NCI-H146 (cell line): Measurements from ENCODE around the gene RNF149.

Source experiments
- DNase-seq: peaks from one replicate; lab custom pipeline; 2025; lab: John Stamatoyannopoulos, UW

RNF149 gene

DNA sequence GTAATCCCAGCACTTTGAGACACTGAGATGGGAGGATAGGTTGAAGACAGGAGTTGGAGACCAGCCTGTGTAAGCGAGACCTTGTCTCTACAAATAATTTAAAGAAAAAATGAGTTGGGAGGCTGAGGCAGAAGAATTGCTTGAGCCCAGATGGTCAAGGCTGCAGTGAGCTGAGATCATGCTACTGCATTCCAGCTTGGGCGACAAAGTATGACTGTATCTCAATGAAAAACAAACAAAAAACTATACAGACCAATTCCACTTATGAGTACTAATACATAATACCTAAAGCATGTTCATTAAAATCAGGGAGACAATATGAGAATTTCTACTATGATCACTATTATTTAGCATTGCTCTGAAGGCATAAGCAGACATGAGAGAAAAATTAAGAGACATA, 12.6 kb downstream of the RNF149 start:
- DNase-seq: no peak

DNA sequence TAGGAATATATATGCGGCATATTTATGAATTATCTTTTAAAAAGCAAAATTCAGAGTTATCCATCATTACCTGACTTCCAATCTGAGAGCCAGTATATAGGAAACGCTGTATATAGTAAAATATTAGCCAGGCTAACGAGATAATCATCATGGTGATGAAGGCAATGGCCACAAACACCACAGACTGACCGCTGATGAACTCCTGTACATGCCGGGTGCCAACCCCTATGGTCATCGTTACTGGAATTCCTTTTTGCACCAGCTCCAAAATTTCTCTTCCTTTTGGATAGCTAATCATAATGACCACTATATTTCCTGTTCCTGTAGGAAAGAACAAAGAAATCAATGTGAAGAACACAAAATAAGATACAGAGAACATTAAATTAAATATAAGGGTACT, 13.6 kb downstream of the RNF149 start:
- DNase-seq: no peak

DNA sequence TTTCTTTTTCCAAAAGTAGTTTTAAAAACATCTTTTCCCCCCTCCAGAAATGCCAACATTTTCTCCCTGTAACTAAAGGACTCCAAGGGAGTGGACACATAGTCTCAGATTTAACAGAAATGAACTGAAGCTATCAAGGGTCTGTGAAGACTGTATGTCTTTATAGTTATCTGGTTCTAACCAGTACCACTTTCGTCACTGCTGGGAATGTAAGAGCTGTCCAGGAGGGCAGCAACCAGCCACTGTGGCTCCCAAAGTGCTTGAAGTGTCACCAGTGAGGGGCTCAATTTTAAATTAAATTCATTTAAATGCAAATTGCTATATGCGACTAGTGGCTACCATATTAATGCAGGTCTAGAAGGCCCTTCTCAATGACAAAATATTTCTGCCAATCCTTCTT, 15.0 kb downstream of the RNF149 start:
- no peak for DNase-seq

DNA sequence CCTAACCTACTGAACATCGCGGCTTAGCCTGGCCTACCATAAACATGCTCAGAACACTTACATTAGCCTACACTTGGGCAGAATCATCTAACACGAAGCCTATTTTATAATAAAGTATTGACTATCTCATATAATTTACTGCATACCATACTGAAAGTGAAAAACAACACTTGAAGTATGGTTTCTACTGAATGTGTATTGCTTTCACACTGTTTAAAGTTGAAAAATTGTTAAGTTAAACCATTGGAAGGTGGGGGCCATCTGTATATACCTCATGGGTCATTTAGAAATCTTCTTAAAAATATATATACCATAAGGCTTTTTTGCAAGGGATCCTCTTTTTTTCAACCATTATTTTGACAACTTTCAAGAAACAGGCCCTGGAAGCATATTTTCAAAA, 16.5 kb downstream of the RNF149 start:
- no peak for DNase-seq

DNA sequence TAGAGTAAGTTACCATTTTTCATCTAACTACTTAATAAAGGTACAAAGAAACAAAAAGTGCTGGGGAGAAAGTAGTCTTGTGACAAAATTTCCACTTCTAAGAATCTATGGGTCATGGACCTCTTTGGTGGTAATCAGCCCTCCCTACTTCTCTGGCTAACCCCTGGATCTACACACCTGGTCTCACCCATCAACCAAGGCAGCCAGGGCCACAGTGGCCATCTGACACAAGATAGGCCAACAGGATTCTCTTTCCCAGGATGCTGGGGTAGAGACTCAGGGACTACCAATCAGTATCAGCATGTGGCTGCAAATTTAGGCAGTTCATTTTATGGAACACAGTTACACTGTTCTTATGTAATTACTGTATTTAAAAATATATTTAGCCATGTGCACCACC, 17.8 kb downstream of the RNF149 start:
- no peak for DNase-seq

DNA sequence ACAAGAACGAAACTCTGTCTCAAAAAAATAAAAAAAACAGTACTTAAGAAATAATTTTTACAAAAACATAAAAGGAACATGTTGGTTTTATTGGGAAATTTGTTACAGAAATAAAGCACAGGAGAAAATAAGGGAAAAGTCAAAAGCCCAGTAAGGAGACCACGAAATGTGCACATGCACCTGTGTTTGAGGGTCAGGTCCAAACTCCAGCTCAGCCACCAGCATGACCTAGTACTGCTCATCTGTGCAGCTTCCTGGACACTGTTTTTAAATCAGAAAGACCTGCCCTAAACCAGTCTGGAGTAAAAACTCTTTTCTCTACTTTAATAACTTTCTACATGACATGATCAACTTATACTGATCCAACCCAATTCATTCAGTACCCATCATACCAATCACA, 21.2 kb downstream of the RNF149 start:
- DNase-seq: no peak

DNA sequence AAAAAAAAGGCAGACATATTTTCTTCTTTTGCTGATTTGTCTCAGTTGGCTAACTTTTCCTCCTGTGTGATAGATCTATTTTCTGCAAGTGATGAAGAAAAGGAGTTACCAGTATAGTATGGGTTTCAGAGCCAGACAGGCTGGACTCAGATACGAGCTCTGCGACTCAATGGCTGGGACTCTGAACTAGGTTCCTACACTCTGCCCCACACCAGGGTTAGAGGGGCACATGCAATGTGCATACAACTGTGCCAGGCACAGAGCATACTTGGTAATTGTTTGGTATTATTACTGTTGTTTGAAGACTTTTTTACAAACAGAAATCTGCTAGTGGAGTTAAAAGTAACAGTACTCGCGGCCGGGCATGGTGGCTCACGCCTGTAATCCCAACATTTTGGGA, 21.8 kb downstream of the RNF149 start:
- DNase-seq: no peak

DNA sequence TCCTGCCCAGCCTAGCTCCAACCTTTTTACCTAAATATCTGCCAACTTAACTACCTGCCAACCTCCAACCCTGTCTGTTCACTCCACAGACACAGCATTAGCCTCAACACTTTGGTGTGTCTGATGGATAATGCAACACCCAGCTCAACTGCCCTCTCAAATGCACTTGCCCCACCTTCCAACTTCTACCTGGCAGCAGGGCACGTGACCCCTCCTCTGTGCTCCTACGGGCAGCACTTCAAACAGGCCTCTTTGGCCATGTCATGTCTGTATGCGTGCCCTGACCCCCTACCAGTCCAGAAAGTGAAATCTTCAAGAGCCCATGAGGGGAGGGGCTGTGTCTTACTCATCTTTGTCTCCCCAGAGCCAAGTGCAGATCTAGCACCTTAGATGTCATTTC, 25.5 kb downstream of the RNF149 start:
- no peak for DNase-seq

DNA sequence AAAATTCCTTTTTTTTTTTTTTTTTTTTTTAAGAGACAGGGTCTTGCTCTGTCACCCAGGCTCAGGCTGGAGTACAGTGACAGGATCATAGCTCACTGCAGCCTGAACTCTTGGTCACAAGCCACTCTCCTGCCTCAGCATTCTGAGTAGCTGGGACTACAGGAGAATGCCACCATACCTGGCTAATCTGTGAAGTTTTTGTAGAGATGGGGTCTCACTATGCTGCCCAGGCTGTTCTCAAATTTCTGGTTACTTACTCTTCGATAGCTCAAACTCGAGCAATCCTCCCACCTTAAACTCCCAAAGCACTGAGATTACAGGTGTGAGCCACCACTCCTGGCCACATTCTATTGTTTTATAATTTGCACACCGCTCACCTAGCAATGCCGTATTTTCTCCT, 27.0 kb downstream of the RNF149 start:
- no peak for DNase-seq

DNA sequence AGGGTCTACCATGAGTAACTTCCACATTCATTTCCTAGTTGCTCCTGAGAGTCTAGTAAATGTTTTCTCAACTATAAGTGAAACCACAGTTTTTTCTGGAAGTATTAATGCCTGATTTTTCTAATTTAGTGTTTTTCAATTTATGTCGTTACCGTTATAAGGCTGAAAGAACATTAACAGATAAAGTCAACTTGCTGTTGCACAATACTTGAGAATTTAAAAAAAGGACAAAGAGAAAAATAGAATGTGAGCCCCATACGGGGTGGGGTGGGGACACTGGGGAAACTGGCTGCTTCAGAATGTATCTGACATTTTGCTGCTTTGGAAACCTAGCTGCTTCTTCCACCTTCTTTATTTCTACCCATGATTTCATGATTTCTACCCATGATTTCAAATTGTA, 29.6 kb downstream of the RNF149 start:
- no peak for DNase-seq

DNA sequence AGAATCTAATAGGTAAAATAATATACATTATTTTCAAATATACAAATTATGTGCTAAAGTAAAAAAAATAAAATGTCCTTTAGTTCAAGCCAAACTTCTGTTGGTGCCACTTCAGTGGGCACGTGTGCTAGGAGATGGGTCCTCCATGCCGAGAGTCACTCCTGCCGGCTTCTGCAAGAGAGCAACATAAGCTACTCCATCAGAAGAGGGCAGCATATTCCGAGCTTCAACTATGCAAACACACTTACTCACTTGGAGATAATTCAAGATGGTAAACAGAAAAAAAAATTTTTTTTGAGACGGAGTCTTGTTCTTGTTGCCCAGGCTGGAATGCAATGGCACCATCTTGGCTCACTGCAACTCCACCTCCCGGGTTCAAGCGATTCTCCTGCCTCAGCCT, 31.4 kb downstream of the RNF149 start:
- no peak for DNase-seq

DNA sequence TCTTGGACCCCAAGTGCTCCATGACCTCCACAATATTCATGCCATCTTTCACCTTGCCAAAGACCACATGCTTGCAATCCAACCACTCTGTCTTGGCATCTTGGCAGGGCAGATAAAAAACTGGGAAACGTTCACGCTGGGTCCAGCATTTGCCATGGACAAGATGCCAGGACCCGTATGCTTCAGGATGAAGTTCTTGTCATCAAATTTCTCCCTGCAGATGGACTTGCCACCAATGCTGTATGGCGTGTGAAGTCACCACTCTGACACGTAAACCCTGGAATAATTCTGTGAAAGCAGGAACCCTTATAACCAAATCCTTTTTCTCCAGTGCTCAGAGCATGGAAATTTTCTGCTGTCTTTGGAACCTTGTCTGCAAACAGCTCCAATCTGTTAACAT, 34.4 kb downstream of the RNF149 start:
- DNase-seq: no peak

DNA sequence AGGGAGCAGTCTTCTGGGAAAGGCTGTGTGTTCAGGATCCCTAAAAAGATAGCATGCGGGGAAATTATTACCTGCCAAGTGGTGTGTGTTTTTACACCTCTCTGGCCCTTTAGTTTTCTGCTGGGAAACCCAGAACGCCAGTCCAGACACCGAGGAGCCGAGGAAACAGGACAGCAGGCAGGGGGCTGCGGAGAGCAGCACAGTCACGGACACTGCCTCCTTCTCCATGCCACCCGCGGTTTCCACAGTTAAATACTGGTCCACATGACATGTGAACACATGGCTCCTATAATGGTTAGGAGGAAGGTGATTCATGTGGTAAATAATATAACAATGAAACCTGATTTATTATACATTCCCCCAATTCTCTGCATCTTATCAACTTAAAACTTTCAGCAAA, 35.4 kb downstream of the RNF149 start:
- DNase-seq: no peak

DNA sequence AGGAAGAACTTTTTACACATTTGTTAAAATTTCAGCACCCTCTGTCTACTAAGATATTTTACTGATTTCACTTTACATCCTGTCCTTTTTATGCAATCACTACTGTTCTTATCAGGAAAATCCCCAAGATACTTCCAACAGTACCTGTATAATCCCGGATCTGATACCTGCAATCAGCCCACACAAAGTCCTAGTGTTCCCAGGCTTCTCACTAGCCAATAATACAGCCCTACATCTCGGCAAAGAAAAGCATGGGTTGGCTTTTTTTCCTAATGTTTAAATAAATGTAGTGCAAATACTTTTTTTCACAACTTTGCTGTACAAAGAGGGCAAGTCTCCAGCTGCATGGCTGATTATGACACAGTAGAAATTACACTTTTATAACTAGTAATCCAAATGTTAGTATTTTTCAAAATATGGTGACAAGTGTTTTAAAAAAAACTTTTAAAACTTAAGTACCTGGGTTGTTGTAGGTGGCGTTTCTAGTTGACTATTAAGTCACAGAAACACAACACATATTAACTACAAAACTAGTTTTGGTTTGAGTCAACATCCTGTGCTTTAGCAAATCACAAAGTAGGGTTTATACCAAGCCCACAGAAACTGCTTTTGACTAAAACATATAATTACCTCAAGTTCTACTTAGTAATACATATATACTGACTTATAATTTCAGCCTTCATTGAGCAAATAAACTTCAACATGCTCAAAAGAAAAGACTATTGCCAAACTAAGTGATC, 36.3 kb downstream of the RNF149 start:
- no peak for DNase-seq

DNA sequence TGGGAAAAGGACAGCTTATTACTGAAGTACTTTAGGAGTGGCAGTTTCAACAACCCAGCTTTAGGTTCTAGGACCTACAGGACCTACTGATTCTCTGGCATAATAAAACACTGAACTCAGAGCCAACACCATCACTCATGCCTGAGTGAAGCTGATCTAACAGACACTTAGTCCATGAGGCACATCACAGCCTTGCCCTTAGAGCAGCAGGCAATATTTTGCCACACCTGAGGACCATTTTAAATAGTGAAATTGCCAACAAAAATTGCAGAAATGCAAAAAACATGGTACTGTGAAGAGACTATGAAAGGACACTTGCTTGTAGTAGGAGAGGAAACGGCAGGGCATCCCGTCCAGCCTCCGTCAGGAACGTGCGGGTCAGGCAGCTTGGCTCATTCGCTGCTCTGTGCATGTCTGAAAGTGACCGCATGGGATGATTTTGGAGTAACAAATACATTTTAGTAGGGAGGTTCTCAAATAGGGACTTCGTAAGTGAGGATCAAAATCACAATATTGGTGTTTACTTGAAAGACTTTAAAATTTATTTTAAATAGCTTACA, 37.7 kb downstream of the RNF149 start:
- DNase-seq: no peak

DNA sequence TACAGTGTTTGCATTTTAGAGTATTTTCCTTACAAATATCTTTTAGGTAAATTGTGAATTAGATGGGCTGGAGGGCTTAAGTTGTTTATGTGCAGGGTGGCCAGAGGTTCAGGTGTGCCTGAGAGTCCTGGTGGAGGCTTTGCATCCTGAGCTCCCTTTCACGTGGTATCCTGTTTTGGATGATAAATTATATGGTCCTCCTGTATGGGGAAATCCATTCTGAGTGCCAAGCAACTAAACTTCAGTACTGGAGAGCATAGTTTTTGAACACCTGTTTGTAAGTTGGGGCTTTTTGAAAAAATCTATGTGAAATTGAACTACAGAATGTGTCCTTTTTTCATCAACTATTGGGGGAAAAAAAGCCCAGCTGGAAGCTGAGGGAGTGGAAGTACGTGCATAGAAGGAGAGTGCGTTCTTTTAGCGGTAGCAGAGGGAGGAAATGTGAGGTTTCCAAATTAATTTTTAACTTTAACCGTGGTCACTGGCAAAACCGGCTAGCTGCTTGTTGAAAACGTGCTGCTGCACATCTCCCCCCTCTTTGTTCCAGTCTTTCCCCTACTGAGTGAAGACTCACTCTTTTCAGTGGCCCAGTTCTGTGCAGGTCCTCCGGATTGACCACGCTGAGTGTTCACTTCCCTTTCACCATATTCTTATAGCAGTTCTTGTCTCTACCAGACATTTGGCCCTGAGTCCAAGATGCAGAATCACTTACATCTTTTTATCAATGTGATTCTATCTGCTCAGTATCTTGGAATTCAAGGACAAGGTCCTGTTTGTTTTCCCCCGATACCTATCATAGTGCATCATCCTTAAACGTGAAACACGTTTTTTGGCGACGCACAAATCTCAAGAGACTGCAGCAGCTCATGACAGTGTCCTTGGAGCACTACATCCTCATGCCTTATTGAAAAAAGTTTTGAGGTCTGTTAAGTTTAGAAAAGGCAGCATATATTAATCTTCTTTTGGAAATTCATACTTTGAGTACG, 40.5 kb downstream of the RNF149 start:
- no peak for DNase-seq

DNA sequence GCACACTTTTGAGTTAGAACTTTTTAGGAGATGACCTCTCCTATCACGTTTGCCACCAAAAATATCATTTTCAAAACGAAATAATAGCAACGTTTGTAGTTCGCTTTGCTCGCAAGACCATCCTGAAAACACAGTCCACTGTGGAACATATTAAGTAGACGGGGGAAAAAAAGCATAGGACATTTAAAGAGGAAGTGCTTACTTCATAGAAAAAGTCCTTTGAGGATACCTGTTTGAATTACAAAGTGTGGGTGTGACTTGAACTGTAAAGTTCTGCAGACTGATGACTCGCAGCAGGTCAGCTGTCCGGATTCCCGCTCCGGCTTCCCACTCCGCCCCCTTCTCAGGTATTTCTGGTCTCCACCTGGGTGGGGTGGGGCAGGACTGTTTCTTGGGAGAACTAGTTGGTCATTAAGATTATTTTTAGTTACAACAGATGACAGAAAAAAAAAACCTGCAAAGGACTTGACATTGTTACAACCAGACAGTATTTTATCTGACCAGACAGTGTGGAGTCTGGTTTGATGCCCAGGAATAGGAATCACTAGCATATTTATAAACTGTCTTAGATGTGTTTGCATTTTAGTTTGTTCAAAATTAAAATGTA, 42.5 kb downstream of the RNF149 start:
- DNase-seq: no peak

DNA sequence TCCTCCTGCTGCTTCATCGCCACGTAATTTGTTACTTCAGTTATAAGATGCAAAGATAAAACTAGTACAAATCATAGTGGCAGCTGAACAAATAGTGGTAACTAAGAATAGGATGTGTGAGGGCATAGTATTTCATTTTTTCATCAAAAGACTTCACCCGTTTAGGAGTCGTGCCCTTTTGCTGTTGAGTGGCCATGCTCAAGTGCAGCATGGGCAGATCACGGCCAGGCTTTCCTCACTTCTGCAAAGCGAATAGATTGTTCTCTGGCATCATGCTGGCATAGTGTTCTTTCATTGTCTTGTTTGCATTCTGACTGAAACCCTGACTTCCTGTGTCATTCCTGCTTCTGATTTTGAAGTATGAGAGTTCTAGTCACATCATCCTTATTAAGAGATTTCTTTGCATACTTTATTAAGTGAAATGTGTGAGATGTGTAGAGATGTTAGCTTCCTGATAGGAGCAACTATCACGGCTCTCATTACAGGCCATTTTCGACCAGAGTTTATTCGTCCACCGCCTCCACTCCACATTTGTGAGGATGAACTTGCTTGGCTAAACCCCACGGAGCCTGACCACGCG, 44.1 kb downstream of the RNF149 start:
- DNase-seq: no peak

DNA sequence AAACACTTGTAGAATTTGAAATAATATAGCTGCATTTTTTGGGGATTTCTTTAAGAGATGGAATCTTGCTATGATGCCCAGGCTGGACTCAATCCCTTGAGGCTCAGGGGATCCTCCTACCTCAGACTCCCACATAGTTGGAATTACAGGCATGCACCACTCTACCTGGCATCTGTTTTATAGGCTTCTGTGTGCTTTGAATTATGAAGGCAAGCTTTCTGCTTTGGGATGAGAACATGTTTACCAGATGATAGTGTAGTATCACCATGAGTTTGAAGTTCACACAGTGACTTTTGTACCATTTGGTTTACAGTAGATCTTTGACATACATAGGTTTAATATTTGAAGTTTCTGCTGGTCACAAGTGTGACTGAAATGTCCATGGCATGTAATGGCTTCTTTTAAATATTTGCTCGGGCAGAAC, 45.1 kb downstream of the RNF149 start:
- no peak for DNase-seq

DNA sequence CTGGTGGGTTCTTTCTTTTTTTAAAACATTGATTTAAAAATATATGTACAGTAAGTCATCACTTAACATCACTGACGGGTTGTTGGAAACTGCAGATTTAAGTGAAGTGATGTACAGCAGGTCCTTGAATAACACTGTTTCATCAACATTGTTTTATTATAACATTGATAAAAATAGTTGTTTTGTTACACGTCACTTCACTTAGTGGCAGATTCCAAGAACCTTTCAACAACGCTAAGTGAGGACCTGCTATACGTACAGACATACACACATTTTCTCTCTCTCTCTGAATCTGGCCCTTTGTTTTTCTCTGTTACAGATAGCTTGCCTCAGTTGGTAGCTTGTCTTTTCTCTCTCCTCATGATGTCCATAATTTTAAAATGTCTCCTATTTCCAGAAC, 46.4 kb downstream of the RNF149 start:
- DNase-seq: no peak

DNA sequence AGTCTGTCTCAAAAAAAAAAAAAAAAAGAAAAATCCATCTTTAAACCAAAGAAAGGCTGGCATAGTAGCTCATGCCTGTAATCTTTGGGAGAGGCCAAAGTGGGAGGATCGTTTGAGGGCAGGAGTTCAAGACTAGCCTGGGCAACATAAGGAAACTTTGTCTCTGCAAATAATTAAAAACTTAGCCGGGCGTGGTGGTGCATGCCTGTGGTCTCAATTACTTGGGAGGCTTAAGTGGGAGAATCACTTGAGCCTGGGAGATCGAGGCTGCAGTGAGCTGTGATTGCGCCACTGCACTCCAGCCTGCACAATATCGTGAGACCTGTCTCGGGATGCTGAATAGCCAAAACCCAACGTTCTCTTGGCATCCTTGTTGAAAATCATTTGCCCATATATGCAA, 49.7 kb downstream of the RNF149 start:
- no peak for DNase-seq

DNA sequence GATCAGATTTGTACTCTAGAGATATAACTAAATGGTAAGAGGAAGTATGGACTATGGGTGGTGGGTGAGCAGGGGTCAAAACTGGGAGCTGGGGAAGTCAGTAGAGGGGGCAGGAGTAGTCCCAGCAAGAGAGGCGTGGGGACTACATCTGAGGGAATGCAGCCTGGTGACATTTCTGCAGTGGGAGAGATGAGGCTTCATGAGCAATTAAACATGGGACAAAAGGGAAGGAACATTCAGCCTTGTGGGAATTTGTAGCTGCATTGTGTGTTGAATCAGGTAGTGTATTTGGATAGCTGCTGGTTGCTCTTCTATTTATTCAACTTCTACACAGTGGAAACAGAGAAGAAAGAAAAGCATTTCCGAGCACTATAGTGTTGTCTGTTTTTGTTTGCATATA, 52.2 kb downstream of the RNF149 start:
- DNase-seq: no peak
